Measurements from ENCODE around the gene CALML6.

DNA sequence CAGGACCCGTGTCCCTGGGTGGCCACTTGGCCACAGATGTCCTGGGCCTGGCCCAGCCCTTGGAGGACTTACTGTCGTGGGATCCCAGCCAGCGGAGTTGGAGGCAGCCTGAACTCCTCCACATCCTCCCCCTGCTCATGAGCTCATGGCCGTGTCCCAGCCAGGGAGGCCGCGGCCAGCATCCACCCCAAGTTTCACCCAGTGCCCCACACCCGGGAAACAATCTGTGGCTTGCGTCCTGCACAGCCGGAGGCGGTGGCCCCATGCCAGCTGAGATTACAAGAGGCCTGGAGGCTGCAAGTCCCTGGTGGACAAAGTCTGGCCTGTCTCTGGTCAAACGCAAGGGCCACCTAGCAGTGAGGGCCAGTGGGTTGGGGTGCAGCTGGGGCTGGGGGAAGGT, 31.5 kb downstream of the CALML6 start:
- TF ChIP-seq, protein P1, sequence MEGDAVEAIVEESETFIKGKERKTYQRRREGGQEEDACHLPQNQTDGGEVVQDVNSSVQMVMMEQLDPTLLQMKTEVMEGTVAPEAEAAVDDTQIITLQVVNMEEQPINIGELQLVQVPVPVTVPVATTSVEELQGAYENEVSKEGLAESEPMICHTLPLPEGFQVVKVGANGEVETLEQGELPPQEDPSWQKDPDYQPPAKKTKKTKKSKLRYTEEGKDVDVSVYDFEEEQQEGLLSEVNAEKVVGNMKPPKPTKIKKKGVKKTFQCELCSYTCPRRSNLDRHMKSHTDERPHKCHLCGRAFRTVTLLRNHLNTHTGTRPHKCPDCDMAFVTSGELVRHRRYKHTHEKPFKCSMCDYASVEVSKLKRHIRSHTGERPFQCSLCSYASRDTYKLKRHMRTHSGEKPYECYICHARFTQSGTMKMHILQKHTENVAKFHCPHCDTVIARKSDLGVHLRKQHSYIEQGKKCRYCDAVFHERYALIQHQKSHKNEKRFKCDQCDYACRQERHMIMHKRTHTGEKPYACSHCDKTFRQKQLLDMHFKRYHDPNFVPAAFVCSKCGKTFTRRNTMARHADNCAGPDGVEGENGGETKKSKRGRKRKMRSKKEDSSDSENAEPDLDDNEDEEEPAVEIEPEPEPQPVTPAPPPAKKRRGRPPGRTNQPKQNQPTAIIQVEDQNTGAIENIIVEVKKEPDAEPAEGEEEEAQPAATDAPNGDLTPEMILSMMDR (IDR thresholded peaks at IDR 0.05; ENCODE audit: low read length): no peak
- TF ChIP-seq EZH2 (optimal IDR thresholded peaks at IDR 0.05; ENCODE audit: low read depth, low read length): no peak
- TF ChIP-seq EZH2phosphoT487 (IDR thresholded peaks at IDR 0.05; ENCODE audit: low read length): no peak

Measured in MM.1S (cell line).